Measurements from ENCODE around the gene HES5. TPM values are rescaled to one million over a fixed set of nuclear protein-coding genes. Genes with fewer than 3 reads are reported as not detected.
A peak's percentile ranks its signal among the peaks of the same experiment; 100 is the strongest.

Gene HES5
- total RNA-seq, 1 experiment from 2014 or later = not detected

DNA sequence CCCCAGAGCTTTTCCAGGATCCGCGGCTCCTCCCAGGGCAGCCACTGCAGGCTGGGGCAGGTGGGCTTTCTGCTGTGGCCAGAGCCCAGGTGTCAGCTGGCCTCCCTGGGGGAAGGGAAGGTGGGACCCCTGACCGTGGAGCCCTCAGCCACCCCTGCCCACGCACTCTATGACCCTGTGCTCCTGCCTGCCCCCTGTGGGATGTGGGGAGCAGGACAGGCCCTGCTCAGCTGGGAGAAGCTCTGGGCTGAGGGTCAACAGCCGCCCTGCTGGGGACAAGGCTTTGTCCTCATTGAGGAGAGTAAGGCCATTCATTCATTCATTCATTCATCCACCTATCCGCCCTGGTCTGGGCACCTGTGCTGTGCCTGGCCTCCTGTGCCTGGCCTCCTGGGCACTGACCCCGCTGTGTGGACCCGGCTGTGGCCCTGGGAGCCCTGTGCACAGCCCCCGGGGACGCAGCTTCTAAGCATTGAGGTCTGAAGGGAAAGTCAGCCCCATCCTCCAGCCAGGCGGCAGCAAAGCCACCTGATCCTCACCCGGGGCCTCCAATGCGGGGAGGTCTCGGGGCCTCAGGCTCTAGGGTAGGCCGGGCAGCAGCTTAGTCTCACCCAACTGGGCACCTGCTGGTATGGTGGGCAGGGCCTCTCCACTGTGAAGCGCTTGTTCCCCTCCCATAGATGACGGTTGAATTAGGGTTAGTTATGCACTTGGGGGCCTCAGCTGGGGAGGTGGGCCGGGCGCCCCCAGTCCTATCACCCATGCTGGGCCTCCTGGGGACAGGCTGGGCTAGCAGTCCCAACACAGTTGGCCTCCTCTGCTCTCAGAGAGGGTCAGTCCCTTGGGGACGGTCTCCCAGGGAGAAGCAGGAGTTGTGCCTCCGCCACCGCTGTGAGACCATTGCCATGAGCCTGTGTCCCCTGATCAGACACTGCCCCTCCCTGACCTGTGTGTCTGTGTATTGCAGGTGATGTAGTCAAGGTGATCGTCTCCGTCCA is 32.1 kb upstream of the HES5 start:
- Mint-ChIP-seq H3K9me3 (no peaks in the 10 kb centered on the region; a peak in 1 of 5 replicates), H3K36me3 (ENCODE audit: insufficient read depth in 1 of 3, low read depth in 3 of 3) (no peaks in the 10 kb centered on the region), H3K4me3 (no peak overlapping the region; a peak in 1 of 5 replicates), H3K27me3 (ENCODE audit: low read depth) (peaks cover 3% of the 10 kb centered on the region), H3K27ac (no peak overlapping the region), H3K4me1 (peaks cover 0 to 6% of the 10 kb centered on the region in 2 experiments; a peak in 2 of 4 replicates)
- H3K18ac ChIP-seq (ENCODE audit: insufficient read length, low read depth, low read length) = no peak overlapping the region
- no peak overlapping the region for H3K23ac ChIP-seq (ENCODE audit: insufficient read length, low read depth, low read length)
- H4K20me1 ChIP-seq (ENCODE audit: control insufficient read depth, insufficient read depth, insufficient read length) = no peaks in the 10 kb centered on the region
- H3T11ph ChIP-seq (ENCODE audit: low read length) = no peak overlapping the region
- no peaks in the 10 kb centered on the region for H3K9me3 ChIP-seq (ENCODE audit: control insufficient read depth, low read depth, low read length)
- no peak overlapping the region for H3K56ac ChIP-seq (ENCODE audit: insufficient read length, low read depth, low read length)
- H2BK15ac ChIP-seq (ENCODE audit: low read depth, low read length) = no peak overlapping the region
- H3K9ac ChIP-seq (ENCODE audit: extremely low read depth, insufficient read length, low read length) = no peak overlapping the region
- H3K27me3 ChIP-seq (ENCODE audit: insufficient read depth, low read length) = no peaks in the 10 kb centered on the region
- H4K8ac ChIP-seq (replicated peaks; ENCODE audit: insufficient read length, low read depth, low read length) = no peak overlapping the region
- no peak overlapping the region for H3K4ac ChIP-seq (ENCODE audit: low read depth, low read length)
- no peak overlapping the region for H4K5ac ChIP-seq (ENCODE audit: insufficient read length, low read depth, low read length)
- H3K23me2 ChIP-seq (ENCODE audit: insufficient read length, low read depth, low read length, poor library complexity, severe bottlenecking) = no peaks in the 10 kb centered on the region
- H2BK20ac ChIP-seq (ENCODE audit: low read depth, low read length, poor library complexity, severe bottlenecking) = no peak overlapping the region
- H3K79me2 ChIP-seq (ENCODE audit: insufficient read depth, low read length) = no peaks in the 10 kb centered on the region
- no peak overlapping the region for H2AFZ ChIP-seq (ENCODE audit: low read length)
- H3K14ac ChIP-seq (ENCODE audit: insufficient read depth, low read length) = no peak overlapping the region
- H3K27ac ChIP-seq (ENCODE audit: insufficient read length, low read depth, low read length) = no peak overlapping the region
- H3K79me1 ChIP-seq (ENCODE audit: insufficient read depth, low read depth, low read length, poor library complexity, severe bottlenecking) = no peaks in the 10 kb centered on the region
- no peak for DNase-seq
- H3K4me2 ChIP-seq (ENCODE audit: insufficient read depth, insufficient read length, low read length) = no peak overlapping the region
- TF ChIP-seq, protein P1, sequence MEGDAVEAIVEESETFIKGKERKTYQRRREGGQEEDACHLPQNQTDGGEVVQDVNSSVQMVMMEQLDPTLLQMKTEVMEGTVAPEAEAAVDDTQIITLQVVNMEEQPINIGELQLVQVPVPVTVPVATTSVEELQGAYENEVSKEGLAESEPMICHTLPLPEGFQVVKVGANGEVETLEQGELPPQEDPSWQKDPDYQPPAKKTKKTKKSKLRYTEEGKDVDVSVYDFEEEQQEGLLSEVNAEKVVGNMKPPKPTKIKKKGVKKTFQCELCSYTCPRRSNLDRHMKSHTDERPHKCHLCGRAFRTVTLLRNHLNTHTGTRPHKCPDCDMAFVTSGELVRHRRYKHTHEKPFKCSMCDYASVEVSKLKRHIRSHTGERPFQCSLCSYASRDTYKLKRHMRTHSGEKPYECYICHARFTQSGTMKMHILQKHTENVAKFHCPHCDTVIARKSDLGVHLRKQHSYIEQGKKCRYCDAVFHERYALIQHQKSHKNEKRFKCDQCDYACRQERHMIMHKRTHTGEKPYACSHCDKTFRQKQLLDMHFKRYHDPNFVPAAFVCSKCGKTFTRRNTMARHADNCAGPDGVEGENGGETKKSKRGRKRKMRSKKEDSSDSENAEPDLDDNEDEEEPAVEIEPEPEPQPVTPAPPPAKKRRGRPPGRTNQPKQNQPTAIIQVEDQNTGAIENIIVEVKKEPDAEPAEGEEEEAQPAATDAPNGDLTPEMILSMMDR (conservative IDR thresholded peaks at IDR 0.05) = peak; percentile 67
- no peak overlapping the region for H2AK5ac ChIP-seq (ENCODE audit: insufficient read length, low read length)
- H4K91ac ChIP-seq (ENCODE audit: insufficient read length, low read depth, low read length) = no peak overlapping the region
- no peak overlapping the region for H2BK120ac ChIP-seq (ENCODE audit: low read depth, low read length, poor library complexity, severe bottlenecking)
- H2BK5ac ChIP-seq (ENCODE audit: insufficient read length, low read length) = no peak overlapping the region
- H3K4me1 ChIP-seq (ENCODE audit: insufficient read depth, low read length) = no peaks in the 10 kb centered on the region
- WGBS (ENCODE audit: extremely low coverage, insufficient read length, low lambda C conversion rate) = no CpG with 5 or more reads among the region's 24 CpGs
- no peak overlapping the region for H2BK12ac ChIP-seq (ENCODE audit: insufficient read length, low read depth, low read length)
